ENCODE measurements around the gene EPS8L1. TPM values are rescaled to one million over a fixed set of nuclear protein-coding genes. Genes with fewer than 3 reads are reported as not detected.
"Not testable (repeated sequence)": the region's sequence is repeated elsewhere in the genome, so short reads cannot be mapped to it uniquely, and the experiment has no call there.

EPS8L1 gene
- total and polyA plus RNA-seq, 2 donors, result 3.0 to 8.1 TPM

GRCh38 chr19:55042344-55042678 is 33.4 kb upstream of the EPS8L1 start:
- WGBS, result 87% methylated on average over 9 of the region's 9 CpGs
- no peaks in the 10 kb centered on the region for H3K4me1 ChIP-seq (ENCODE audit: insufficient read depth)
- DNase-seq (ENCODE audit: extremely low spot score), result no peak
- H3K36me3 ChIP-seq (ENCODE audit: insufficient read depth), result peaks cover 7% of the 10 kb centered on the region
- H3K27ac ChIP-seq (ENCODE audit: low read depth), result no peak overlapping the region
- H3K4me3 ChIP-seq (ENCODE audit: low read depth, low read length), result no peak overlapping the region

- Histone ChIP-seq H3K4me1 (ENCODE audit: insufficient read depth) (no peaks in the 10 kb centered on the region), H3K4me3 (ENCODE audit: low read depth, low read length) (no peak overlapping the region), H3K27ac (ENCODE audit: low read depth) (no peak overlapping the region), H3K36me3 (ENCODE audit: insufficient read depth) (peaks cover 7% of the 10 kb centered on the region)
- WGBS, result 76% methylated on average over 11 of the region's 11 CpGs
- no peak for DNase-seq (ENCODE audit: extremely low spot score)
Observed at GRCh38 chr19:55042688-55043087, 33.0 kb upstream of the EPS8L1 start.

GRCh38 chr19:55044286-55044685 is 31.4 kb upstream of the EPS8L1 start:
- Histone ChIP-seq H3K36me3 (ENCODE audit: insufficient read depth) (peaks cover 8% of the 10 kb centered on the region), H3K27ac (ENCODE audit: low read depth) (no peak overlapping the region), H3K4me1 (ENCODE audit: insufficient read depth) (no peaks in the 10 kb centered on the region), H3K4me3 (ENCODE audit: low read depth, low read length) (no peak overlapping the region)
- WGBS, result 90% methylated on average over 5 of the region's 5 CpGs
- DNase-seq (ENCODE audit: extremely low spot score), result no peak

GRCh38 chr19:55044771-55045716 is 30.6 kb upstream of the EPS8L1 start:
- Histone ChIP-seq H3K36me3 (ENCODE audit: insufficient read depth) (peaks cover 8% of the 10 kb centered on the region), H3K4me1 (ENCODE audit: insufficient read depth) (no peaks in the 10 kb centered on the region), H3K27ac (ENCODE audit: low read depth) (no peak overlapping the region), H3K4me3 (ENCODE audit: low read depth, low read length) (no peak overlapping the region)
- DNase-seq (ENCODE audit: extremely low spot score), result no peak
- 94% methylated on average over 30 of the region's 30 CpGs for WGBS

- H3K36me3 ChIP-seq (ENCODE audit: insufficient read depth), result peaks cover 8% of the 10 kb centered on the region
- no peaks in the 10 kb centered on the region for H3K4me1 ChIP-seq (ENCODE audit: insufficient read depth)
- 92% methylated on average over 17 of the region's 17 CpGs for WGBS
- no peak for DNase-seq (ENCODE audit: extremely low spot score)
- H3K4me3 ChIP-seq (ENCODE audit: low read depth, low read length), result no peak overlapping the region
- H3K27ac ChIP-seq (ENCODE audit: low read depth), result no peak overlapping the region
Observed at GRCh38 chr19:55046975-55047622, 28.6 kb upstream of the EPS8L1 start.

GRCh38 chr19:55047951-55048350 is 27.7 kb upstream of the EPS8L1 start:
- Histone ChIP-seq H3K36me3 (ENCODE audit: insufficient read depth) (peaks cover 8% of the 10 kb centered on the region), H3K4me1 (ENCODE audit: insufficient read depth) (no peaks in the 10 kb centered on the region), H3K27ac (ENCODE audit: low read depth) (no peak overlapping the region), H3K4me3 (ENCODE audit: low read depth, low read length) (no peak overlapping the region)
- no peak for DNase-seq (ENCODE audit: extremely low spot score)
- 92% methylated on average over 12 of the region's 12 CpGs for WGBS

GRCh38 chr19:55048446-55048845 is 27.2 kb upstream of the EPS8L1 start:
- 94% methylated on average over 15 of the region's 15 CpGs for WGBS

GRCh38 chr19:55050749-55051532 is 24.7 kb upstream of the EPS8L1 start:
- no peak overlapping the region for H3K27ac ChIP-seq (ENCODE audit: low read depth)
- no peak for DNase-seq (ENCODE audit: extremely low spot score)
- H3K36me3 ChIP-seq (ENCODE audit: insufficient read depth), result peaks cover 6% of the 10 kb centered on the region
- H3K4me1 ChIP-seq (ENCODE audit: insufficient read depth), result no peaks in the 10 kb centered on the region
- 95% methylated on average over 25 of the region's 25 CpGs for WGBS
- no peak overlapping the region for H3K4me3 ChIP-seq (ENCODE audit: low read depth, low read length)

More at GRCh38 chr19:55048446-55048845, 27.2 kb upstream of the EPS8L1 start:
- H3K27ac ChIP-seq (ENCODE audit: low read depth), result no peak overlapping the region
- no peaks in the 10 kb centered on the region for H3K4me1 ChIP-seq (ENCODE audit: insufficient read depth)
- DNase-seq (ENCODE audit: extremely low spot score), result no peak
- H3K4me3 ChIP-seq (ENCODE audit: low read depth, low read length), result no peak overlapping the region
- H3K36me3 ChIP-seq (ENCODE audit: insufficient read depth), result peaks cover 8% of the 10 kb centered on the region

- Histone ChIP-seq H3K4me3 (ENCODE audit: low read depth, low read length) (no peak overlapping the region), H3K27ac (ENCODE audit: low read depth) (no peak overlapping the region), H3K4me1 (ENCODE audit: insufficient read depth) (no peaks in the 10 kb centered on the region), H3K36me3 (ENCODE audit: insufficient read depth) (peaks cover 8% of the 10 kb centered on the region)
- DNase-seq (ENCODE audit: extremely low spot score), result no peak
- 83% methylated on average over 7 of the region's 7 CpGs for WGBS
Observed at GRCh38 chr19:55053735-55054134, 21.9 kb upstream of the EPS8L1 start.

- Histone ChIP-seq H3K36me3 (ENCODE audit: insufficient read depth) (peaks cover 8% of the 10 kb centered on the region), H3K4me3 (ENCODE audit: low read depth, low read length) (no peak overlapping the region), H3K4me1 (ENCODE audit: insufficient read depth) (no peaks in the 10 kb centered on the region), H3K27ac (ENCODE audit: low read depth) (no peak overlapping the region)
- 97% methylated on average over 9 of the region's 9 CpGs for whole genome bisulfite sequencing
- DNase-seq (ENCODE audit: extremely low spot score), result no peak
Observed at GRCh38 chr19:55056827-55057226, 18.8 kb upstream of the EPS8L1 start.

GRCh38 chr19:55058781-55059610 is 16.7 kb upstream of the EPS8L1 start:
- 95% methylated on average over 23 of the region's 23 CpGs for WGBS
- Histone ChIP-seq H3K4me1 (ENCODE audit: insufficient read depth) (no peaks in the 10 kb centered on the region), H3K27ac (ENCODE audit: low read depth) (no peak overlapping the region), H3K36me3 (ENCODE audit: insufficient read depth) (peaks cover 6% of the 10 kb centered on the region), H3K4me3 (ENCODE audit: low read depth, low read length) (no peak overlapping the region)
- DNase-seq (ENCODE audit: extremely low spot score), result no peak

- not testable (repeated sequence) for H3K27ac ChIP-seq (ENCODE audit: low read depth); H3K36me3 ChIP-seq (ENCODE audit: insufficient read depth); H3K4me1 ChIP-seq (ENCODE audit: insufficient read depth); H3K4me3 ChIP-seq (ENCODE audit: low read depth, low read length); DNase-seq (ENCODE audit: extremely low spot score)
- 82% methylated on average over 9 of the region's 9 CpGs for WGBS
Observed at GRCh38 chr19:55060287-55060686, 15.4 kb upstream of the EPS8L1 start.

Data from urinary bladder (tissue), 4 donors.